ENCODE data around the gene PHKA1. TPM values are rescaled to one million over a fixed set of nuclear protein-coding genes. Genes with fewer than 3 reads are reported as not detected.
A peak's percentile ranks its signal among the peaks of the same experiment; 100 is the strongest.

The PHKA1 gene
- total RNA-seq, 1 donor from 2014 or later = 18.1 TPM

- Histone ChIP-seq H3K4me3 (no peak overlapping the region), H3K27ac (replicated peaks) (no peak overlapping the region), H3K36me3 (no peaks in the 10 kb centered on the region), H3K9me3 (replicated peaks) (no peaks in the 10 kb centered on the region), H3K4me1 (peaks cover 14% of the 10 kb centered on the region), H3K27me3 (ENCODE audit: low read depth) (no peaks in the 10 kb centered on the region)
- TF ChIP-seq CTCF (IDR thresholded peaks at IDR 0.05; ENCODE audit: borderline replicate concordance) = no peak
- no peak for DNase-seq
- intact Hi-C loops (cut with micrococcal nuclease) = no loop called here
Observed at GRCh38 chrX:72715546-72715945, 1.4 kb upstream of the PHKA1 start.

- Histone ChIP-seq H3K27ac (replicated peaks) (peak overlapping the region; percentile 89), H3K9me3 (replicated peaks) (no peaks in the 10 kb centered on the region), H3K36me3 (no peaks in the 10 kb centered on the region), H3K27me3 (ENCODE audit: low read depth) (no peaks in the 10 kb centered on the region), H3K4me1 (peaks cover 14% of the 10 kb centered on the region), H3K4me3 (peak overlapping the region; percentile 68)
- intact Hi-C loops (cut with micrococcal nuclease) = no loop called here
- TF ChIP-seq CTCF (IDR thresholded peaks at IDR 0.05; ENCODE audit: borderline replicate concordance) = no peak
- DNase-seq = peak; percentile 65
Observed at GRCh38 chrX:72714478-72714916, 391 bp upstream of the PHKA1 start.

- no peak for DNase-seq
- peak overlapping the region; percentile 68 for H3K4me3 ChIP-seq
- H3K27ac ChIP-seq (replicated peaks) = peak overlapping the region; percentile 89
- H3K36me3 ChIP-seq = no peaks in the 10 kb centered on the region
- H3K4me1 ChIP-seq = peaks cover 14% of the 10 kb centered on the region
- no peaks in the 10 kb centered on the region for H3K9me3 ChIP-seq (replicated peaks)
- no peaks in the 10 kb centered on the region for H3K27me3 ChIP-seq (ENCODE audit: low read depth)
- intact Hi-C loops (cut with micrococcal nuclease) = no loop called here
- TF ChIP-seq CTCF (IDR thresholded peaks at IDR 0.05; ENCODE audit: borderline replicate concordance) = no peak
Observed at GRCh38 chrX:72713130-72713529, 976 bp downstream of the PHKA1 start.

- no peak for DNase-seq
- intact Hi-C loops (cut with micrococcal nuclease) = no loop called here
- no peak overlapping the region for H3K4me3 ChIP-seq
- no peak for TF ChIP-seq CTCF (IDR thresholded peaks at IDR 0.05; ENCODE audit: borderline replicate concordance)
- no peaks in the 10 kb centered on the region for H3K36me3 ChIP-seq
- peak overlapping the region; percentile 89 for H3K27ac ChIP-seq (replicated peaks)
- H3K4me1 ChIP-seq = peaks cover 14% of the 10 kb centered on the region
- H3K27me3 ChIP-seq (ENCODE audit: low read depth) = no peaks in the 10 kb centered on the region
- H3K9me3 ChIP-seq (replicated peaks) = no peaks in the 10 kb centered on the region
Observed at GRCh38 chrX:72712094-72712755, 1.9 kb downstream of the PHKA1 start.

- H3K27me3 ChIP-seq (ENCODE audit: low read depth) = no peaks in the 10 kb centered on the region
- intact Hi-C loops (cut with micrococcal nuclease) = no loop called here
- no peaks in the 10 kb centered on the region for H3K9me3 ChIP-seq (replicated peaks)
- H3K36me3 ChIP-seq = no peaks in the 10 kb centered on the region
- H3K4me3 ChIP-seq = no peak overlapping the region
- H3K27ac ChIP-seq (replicated peaks) = no peak overlapping the region
- H3K4me1 ChIP-seq = no peaks in the 10 kb centered on the region
- no peak for TF ChIP-seq CTCF (IDR thresholded peaks at IDR 0.05; ENCODE audit: borderline replicate concordance)
- DNase-seq = no peak
Observed at GRCh38 chrX:72705814-72706213, 8.3 kb downstream of the PHKA1 start.
